HL-60/S4 (cell line): ENCODE results near the gene MYOZ3.

Experiments used
- in situ Hi-C: fragments of 300-500 bp; cut with MboI; formaldehyde crosslinking; loops from 2 replicates; pipeline ENCODE4 v1.14.3; 2022; ENCODE audit warnings: low sequenced_read_pairs

Gene MYOZ3

GRCh38 chr5:150656191-150657132 is 4.6 kb upstream of the MYOZ3 start:
- in situ Hi-C loops, result loop anchor here (10.0 kb wide), 1 partner anchor 202 kb away; no protein-coding TSS in a partner anchor

- in situ Hi-C loops, result loop anchor here (10.0 kb wide), 1 partner anchor 203 kb away; no protein-coding TSS in a partner anchor
These were observed 2.9 kb upstream of the MYOZ3 start for GRCh38 chr5:150658121-150658520.

GRCh38 chr5:150658699-150659265 is 2.3 kb upstream of the MYOZ3 start:
- in situ Hi-C loops, result loop anchor here (10.0 kb wide), 1 partner anchor 204 kb away; no protein-coding TSS in a partner anchor

- in situ Hi-C loops, result loop anchor here (10.0 kb wide), 1 partner anchor 205 kb away; no protein-coding TSS in a partner anchor
These were observed 1.5 kb upstream of the MYOZ3 start for GRCh38 chr5:150659360-150660107.

- in situ Hi-C loops, result no loop called here
These were observed 781 bp upstream of the MYOZ3 start for GRCh38 chr5:150660108-150660831.

- in situ Hi-C loops, result no loop called here
These were observed 958 bp downstream of the MYOZ3 start for GRCh38 chr5:150661821-150662596.

- in situ Hi-C loops, result no loop called here
These were observed 1.9 kb downstream of the MYOZ3 start for GRCh38 chr5:150662731-150663516.

GRCh38 chr5:150663936-150664335 is 2.9 kb downstream of the MYOZ3 start:
- in situ Hi-C loops, result no loop called here

- in situ Hi-C loops, result no loop called here
These were observed 4.0 kb downstream of the MYOZ3 start for GRCh38 chr5:150665044-150665443.

- in situ Hi-C loops, result no loop called here
These were observed 9.4 kb downstream of the MYOZ3 start for GRCh38 chr5:150670275-150670947.

GRCh38 chr5:150670948-150671310 is 9.9 kb downstream of the MYOZ3 start:
- in situ Hi-C loops, result no loop called here

GRCh38 chr5:150671509-150672236 is 10.6 kb downstream of the MYOZ3 start:
- in situ Hi-C loops, result no loop called here

- in situ Hi-C loops, result no loop called here
These were observed 11.3 kb downstream of the MYOZ3 start for GRCh38 chr5:150672237-150672883.

GRCh38 chr5:150672884-150673275 is 11.8 kb downstream of the MYOZ3 start:
- in situ Hi-C loops, result no loop called here

- in situ Hi-C loops, result no loop called here
These were observed 13.3 kb downstream of the MYOZ3 start for GRCh38 chr5:150674341-150674821.

- in situ Hi-C loops, result no loop called here
These were observed 14.0 kb downstream of the MYOZ3 start for GRCh38 chr5:150675069-150675468.

- in situ Hi-C loops, result no loop called here
These were observed 15.5 kb downstream of the MYOZ3 start for GRCh38 chr5:150676578-150676977.
